Measurements from ENCODE around the gene SDCCAG8. TPM values are rescaled to one million over a fixed set of nuclear protein-coding genes. Genes with fewer than 3 reads are reported as not detected.

Gene SDCCAG8
- total RNA-seq, 1 donor from 2014 or later = 92.7 TPM

- ATAC-seq = no peak
- Histone ChIP-seq H3K27me3 (ENCODE audit: low read depth) (no peaks in the 10 kb centered on the region), H3K9me3 (no peaks in the 10 kb centered on the region), H3K27ac (no peak overlapping the region), H3K4me3 (no peak overlapping the region), H3K36me3 (no peaks in the 10 kb centered on the region), H3K4me1 (no peaks in the 10 kb centered on the region)
- intact Hi-C loops (cut with DNase I) = no loop called here
- no peak for DNase-seq
- TF ChIP-seq, protein P1, sequence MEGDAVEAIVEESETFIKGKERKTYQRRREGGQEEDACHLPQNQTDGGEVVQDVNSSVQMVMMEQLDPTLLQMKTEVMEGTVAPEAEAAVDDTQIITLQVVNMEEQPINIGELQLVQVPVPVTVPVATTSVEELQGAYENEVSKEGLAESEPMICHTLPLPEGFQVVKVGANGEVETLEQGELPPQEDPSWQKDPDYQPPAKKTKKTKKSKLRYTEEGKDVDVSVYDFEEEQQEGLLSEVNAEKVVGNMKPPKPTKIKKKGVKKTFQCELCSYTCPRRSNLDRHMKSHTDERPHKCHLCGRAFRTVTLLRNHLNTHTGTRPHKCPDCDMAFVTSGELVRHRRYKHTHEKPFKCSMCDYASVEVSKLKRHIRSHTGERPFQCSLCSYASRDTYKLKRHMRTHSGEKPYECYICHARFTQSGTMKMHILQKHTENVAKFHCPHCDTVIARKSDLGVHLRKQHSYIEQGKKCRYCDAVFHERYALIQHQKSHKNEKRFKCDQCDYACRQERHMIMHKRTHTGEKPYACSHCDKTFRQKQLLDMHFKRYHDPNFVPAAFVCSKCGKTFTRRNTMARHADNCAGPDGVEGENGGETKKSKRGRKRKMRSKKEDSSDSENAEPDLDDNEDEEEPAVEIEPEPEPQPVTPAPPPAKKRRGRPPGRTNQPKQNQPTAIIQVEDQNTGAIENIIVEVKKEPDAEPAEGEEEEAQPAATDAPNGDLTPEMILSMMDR (IDR thresholded peaks at IDR 0.05) = no peak
Observed at GRCh38 chr1:243525085-243525487, 269.2 kb downstream of the SDCCAG8 start.

- intact Hi-C loops (cut with DNase I) = no loop called here
- Histone ChIP-seq H3K27me3 (ENCODE audit: low read depth) (no peaks in the 10 kb centered on the region), H3K27ac (no peak overlapping the region), H3K9me3 (no peaks in the 10 kb centered on the region), H3K4me3 (no peak overlapping the region), H3K4me1 (no peaks in the 10 kb centered on the region), H3K36me3 (no peaks in the 10 kb centered on the region)
- no peak for ATAC-seq
- no peak for DNase-seq
- TF ChIP-seq, protein P1 (IDR thresholded peaks at IDR 0.05) = no peak
Observed at GRCh38 chr1:243526180-243526579, 270.3 kb downstream of the SDCCAG8 start.

- no peaks in the 10 kb centered on the region for H3K4me1 ChIP-seq
- DNase-seq (no peak), ATAC-seq (no peak)
- H3K27me3 ChIP-seq (ENCODE audit: low read depth) = no peaks in the 10 kb centered on the region
- H3K9me3 ChIP-seq = no peaks in the 10 kb centered on the region
- TF ChIP-seq, protein P1 (IDR thresholded peaks at IDR 0.05) = no peak
- H3K27ac ChIP-seq = no peak overlapping the region
- intact Hi-C loops (cut with DNase I) = no loop called here
- H3K36me3 ChIP-seq = no peaks in the 10 kb centered on the region
- H3K4me3 ChIP-seq = no peak overlapping the region
Observed at GRCh38 chr1:243528459-243529121, 272.7 kb downstream of the SDCCAG8 start.

DNA sequence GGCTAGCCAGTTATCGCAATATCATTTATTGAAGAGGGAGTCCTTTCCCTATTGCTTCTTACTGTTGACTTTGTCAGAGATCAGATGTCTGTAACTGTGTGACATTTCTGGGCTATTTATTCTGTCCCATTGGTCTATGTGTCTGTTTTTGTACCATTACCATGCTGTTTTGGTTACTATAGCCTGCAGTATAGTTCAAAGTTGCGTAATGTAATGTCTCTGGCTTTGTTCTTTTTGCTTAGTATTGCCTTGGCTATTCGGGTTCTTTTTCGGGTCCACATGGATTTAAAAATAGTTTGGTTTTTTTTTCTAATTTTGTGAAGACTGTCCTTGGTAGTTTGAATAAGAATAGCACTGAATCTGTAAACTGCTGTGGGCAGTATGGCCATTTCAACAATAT is 273.7 kb downstream of the SDCCAG8 start:
- ATAC-seq (no peak), DNase-seq (no peak)
- no peak overlapping the region for H3K27ac ChIP-seq
- H3K36me3 ChIP-seq = no peaks in the 10 kb centered on the region
- no peaks in the 10 kb centered on the region for H3K27me3 ChIP-seq (ENCODE audit: low read depth)
- TF ChIP-seq, protein P1 (IDR thresholded peaks at IDR 0.05) = no peak
- no peak overlapping the region for H3K4me3 ChIP-seq
- H3K9me3 ChIP-seq = no peaks in the 10 kb centered on the region
- intact Hi-C loops (cut with DNase I) = no loop called here
- no peaks in the 10 kb centered on the region for H3K4me1 ChIP-seq

GRCh38 chr1:243535014-243535413 is 279.2 kb downstream of the SDCCAG8 start:
- no peaks in the 10 kb centered on the region for H3K27me3 ChIP-seq (ENCODE audit: low read depth)
- intact Hi-C loops (cut with DNase I) = no loop called here
- no peaks in the 10 kb centered on the region for H3K9me3 ChIP-seq
- no peaks in the 10 kb centered on the region for H3K36me3 ChIP-seq
- ATAC-seq (no peak), DNase-seq (no peak)
- no peaks in the 10 kb centered on the region for H3K4me1 ChIP-seq
- H3K27ac ChIP-seq = no peak overlapping the region
- TF ChIP-seq, protein P1 (IDR thresholded peaks at IDR 0.05) = no peak
- H3K4me3 ChIP-seq = no peak overlapping the region
